ENCODE results near the gene NDUFAF7. TPM values are rescaled to one million over a fixed set of nuclear protein-coding genes. Genes with fewer than 3 reads are reported as not detected.

NDUFAF7 gene
- total and polyA plus RNA-seq, 9 of the 15 experiments (the other 6 are each of a cell fraction or from before 2014, with no cell fraction given), result 14.9 to 41.6 (median 23.9) TPM

DNA sequence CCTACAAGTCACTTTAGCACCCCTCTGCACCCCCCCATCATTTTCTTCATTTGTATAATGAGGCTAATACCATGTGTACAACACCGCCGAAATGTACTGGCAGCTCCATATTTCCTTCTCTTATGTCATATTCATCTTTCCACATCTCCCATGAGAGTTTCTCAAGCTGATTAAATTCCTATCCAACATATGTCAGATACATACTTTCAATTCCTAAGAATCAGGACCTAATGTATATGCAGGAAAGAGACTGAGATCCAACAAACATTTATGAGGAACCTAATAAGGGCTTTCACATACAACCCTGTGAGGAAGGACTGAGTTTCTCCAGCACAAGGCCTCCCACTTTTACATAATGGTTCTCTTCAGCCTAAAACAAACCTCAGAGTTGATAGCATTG lies 51.3 kb downstream of the NDUFAF7 start:
- H3K4me1 ChIP-seq (replicated peaks in 1 of 2; ENCODE audit: control insufficient read depth in 2 of 2, insufficient read depth in 2 of 2, low read length in 2 of 2), result no peaks in the 10 kb centered on the region
- POLR2A ChIA-PET, result no interaction called here
- no TSS peak for BruUV-seq (replicated peaks)
- no peak overlapping the region for H3K4me3 ChIP-seq
- H2AFZ ChIP-seq (ENCODE audit: low read depth, low read length), result no peak overlapping the region
- H3K27me3 ChIP-seq (ENCODE audit: control insufficient read depth in 2 of 2, insufficient read depth in 2 of 2, low read length in 2 of 2), result no peaks in the 10 kb centered on the region
- in situ Hi-C loops (cut with MboI), result no loop called here
- no peak for FAIRE-seq
- no peak overlapping the region for H3K9ac ChIP-seq (ENCODE audit: insufficient read depth in 1 of 2, low read depth in 2 of 2, low read length in 2 of 2)
- ATAC-seq, result no peak
- no peak overlapping the region for H3K4me2 ChIP-seq (ENCODE audit: insufficient read depth, low read length)
- peaks cover 51% of the 10 kb centered on the region for H3K36me3 ChIP-seq (ENCODE audit: control insufficient read depth, insufficient read depth, low read length)
- no peaks in the 10 kb centered on the region for H3K9me1 ChIP-seq (ENCODE audit: control insufficient read depth, insufficient read depth, low read length)
- H3K79me2 ChIP-seq (ENCODE audit: control insufficient read depth, insufficient read depth, low read length), result no peaks in the 10 kb centered on the region
- no peaks in the 10 kb centered on the region for H4K20me1 ChIP-seq (replicated peaks; ENCODE audit: control insufficient read depth, insufficient read depth, low read length)
- no peak overlapping the region for H3K27ac ChIP-seq (ENCODE audit: extremely low read depth, low read depth, low read length)
- intact Hi-C loops (cut with micrococcal nuclease), result loop anchor here (5.0 kb wide), 1 partner anchor 115 kb away; no protein-coding TSS in a partner anchor
- WGBS (ENCODE audit: insufficient coverage, low coverage, missing lambda C conversion rate), result 94% methylated on average over 2 of the region's 2 CpGs
- CTCF ChIA-PET (ENCODE audit: low intra/inter-chr PET ratio), result no interaction called here
- no peak for DNase-seq (ENCODE audit: extremely low read depth in 1 of 4, low spot score in 3 of 4)
- no peaks in the 10 kb centered on the region for H3K9me3 ChIP-seq (replicated peaks; ENCODE audit: control insufficient read depth, insufficient read depth, low read depth, low read length)
- TF ChIP-seq CBX5 (IDR thresholded peaks at IDR 0.05; ENCODE audit: borderline replicate concordance, low read depth) (no peak), KLF1 (tag; IDR thresholded peaks at IDR 0.05) (no peak), CXXC5 (CRISPR knock-in tag; IDR thresholded peaks at IDR 0.05) (no peak), ZNF146 (CRISPR knock-in tag; IDR thresholded peaks at IDR 0.05; ENCODE audit: unreplicated experiment) (no peak), L3MBTL2 (IDR thresholded peaks at IDR 0.05) (no peak), MED1 (CRISPR knock-in tag; IDR thresholded peaks at IDR 0.05; ENCODE audit: borderline replicate concordance) (no peak), HDAC6 (IDR thresholded peaks at IDR 0.05; ENCODE audit: low read depth, low read length) (no peak), NFIX (CRISPR knock-in tag; IDR thresholded peaks at IDR 0.05; ENCODE audit: low read depth) (no peak), DDX20 (tag; IDR thresholded peaks at IDR 0.05; ENCODE audit: low read depth) (no peak), ZNF75A (CRISPR knock-in tag; IDR thresholded peaks at IDR 0.05) (no peak)
- TF ChIP-seq, protein P1, sequence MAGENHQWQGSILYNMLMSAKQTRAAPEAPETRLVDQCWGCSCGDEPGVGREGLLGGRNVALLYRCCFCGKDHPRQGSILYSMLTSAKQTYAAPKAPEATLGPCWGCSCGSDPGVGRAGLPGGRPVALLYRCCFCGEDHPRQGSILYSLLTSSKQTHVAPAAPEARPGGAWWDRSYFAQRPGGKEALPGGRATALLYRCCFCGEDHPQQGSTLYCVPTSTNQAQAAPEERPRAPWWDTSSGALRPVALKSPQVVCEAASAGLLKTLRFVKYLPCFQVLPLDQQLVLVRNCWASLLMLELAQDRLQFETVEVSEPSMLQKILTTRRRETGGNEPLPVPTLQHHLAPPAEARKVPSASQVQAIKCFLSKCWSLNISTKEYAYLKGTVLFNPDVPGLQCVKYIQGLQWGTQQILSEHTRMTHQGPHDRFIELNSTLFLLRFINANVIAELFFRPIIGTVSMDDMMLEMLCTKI (IDR thresholded peaks at IDR 0.05; ENCODE audit: partially characterized antibody), result no peak
- TF ChIP-seq, protein P2, sequence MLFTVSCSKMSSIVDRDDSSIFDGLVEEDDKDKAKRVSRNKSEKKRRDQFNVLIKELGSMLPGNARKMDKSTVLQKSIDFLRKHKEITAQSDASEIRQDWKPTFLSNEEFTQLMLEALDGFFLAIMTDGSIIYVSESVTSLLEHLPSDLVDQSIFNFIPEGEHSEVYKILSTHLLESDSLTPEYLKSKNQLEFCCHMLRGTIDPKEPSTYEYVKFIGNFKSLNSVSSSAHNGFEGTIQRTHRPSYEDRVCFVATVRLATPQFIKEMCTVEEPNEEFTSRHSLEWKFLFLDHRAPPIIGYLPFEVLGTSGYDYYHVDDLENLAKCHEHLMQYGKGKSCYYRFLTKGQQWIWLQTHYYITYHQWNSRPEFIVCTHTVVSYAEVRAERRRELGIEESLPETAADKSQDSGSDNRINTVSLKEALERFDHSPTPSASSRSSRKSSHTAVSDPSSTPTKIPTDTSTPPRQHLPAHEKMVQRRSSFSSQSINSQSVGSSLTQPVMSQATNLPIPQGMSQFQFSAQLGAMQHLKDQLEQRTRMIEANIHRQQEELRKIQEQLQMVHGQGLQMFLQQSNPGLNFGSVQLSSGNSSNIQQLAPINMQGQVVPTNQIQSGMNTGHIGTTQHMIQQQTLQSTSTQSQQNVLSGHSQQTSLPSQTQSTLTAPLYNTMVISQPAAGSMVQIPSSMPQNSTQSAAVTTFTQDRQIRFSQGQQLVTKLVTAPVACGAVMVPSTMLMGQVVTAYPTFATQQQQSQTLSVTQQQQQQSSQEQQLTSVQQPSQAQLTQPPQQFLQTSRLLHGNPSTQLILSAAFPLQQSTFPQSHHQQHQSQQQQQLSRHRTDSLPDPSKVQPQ (CRISPR knock-in tag; IDR thresholded peaks at IDR 0.05; ENCODE audit: borderline replicate concordance), result no peak
- TF ChIP-seq, protein P3, sequence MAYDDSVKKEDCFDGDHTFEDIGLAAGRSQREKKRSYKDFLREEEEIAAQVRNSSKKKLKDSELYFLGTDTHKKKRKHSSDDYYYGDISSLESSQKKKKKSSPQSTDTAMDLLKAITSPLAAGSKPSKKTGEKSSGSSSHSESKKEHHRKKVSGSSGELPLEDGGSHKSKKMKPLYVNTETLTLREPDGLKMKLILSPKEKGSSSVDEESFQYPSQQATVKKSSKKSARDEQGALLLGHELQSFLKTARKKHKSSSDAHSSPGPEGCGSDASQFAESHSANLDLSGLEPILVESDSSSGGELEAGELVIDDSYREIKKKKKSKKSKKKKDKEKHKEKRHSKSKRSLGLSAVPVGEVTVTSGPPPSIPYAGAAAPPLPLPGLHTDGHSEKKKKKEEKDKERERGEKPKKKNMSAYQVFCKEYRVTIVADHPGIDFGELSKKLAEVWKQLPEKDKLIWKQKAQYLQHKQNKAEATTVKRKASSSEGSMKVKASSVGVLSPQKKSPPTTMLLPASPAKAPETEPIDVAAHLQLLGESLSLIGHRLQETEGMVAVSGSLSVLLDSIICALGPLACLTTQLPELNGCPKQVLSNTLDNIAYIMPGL (CRISPR knock-in tag; IDR thresholded peaks at IDR 0.05), result no peak
- TF ChIP-seq, protein P4, sequence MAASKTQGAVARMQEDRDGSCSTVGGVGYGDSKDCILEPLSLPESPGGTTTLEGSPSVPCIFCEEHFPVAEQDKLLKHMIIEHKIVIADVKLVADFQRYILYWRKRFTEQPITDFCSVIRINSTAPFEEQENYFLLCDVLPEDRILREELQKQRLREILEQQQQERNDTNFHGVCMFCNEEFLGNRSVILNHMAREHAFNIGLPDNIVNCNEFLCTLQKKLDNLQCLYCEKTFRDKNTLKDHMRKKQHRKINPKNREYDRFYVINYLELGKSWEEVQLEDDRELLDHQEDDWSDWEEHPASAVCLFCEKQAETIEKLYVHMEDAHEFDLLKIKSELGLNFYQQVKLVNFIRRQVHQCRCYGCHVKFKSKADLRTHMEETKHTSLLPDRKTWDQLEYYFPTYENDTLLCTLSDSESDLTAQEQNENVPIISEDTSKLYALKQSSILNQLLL (CRISPR knock-in tag; IDR thresholded peaks at IDR 0.05; ENCODE audit: borderline replicate concordance), result no peak

Data from K562 (cell line).